GM12801 (cell line): ENCODE results near the gene SLITRK1.

Experiments
- CTCF ChIP-seq: IDR thresholded peaks from one replicate; pipeline ENCODE4 v1.5.1; 2011; ENCODE audit warnings: control low read depth; ENCODE audit not compliant: insufficient read length; ENCODE audit errors: extremely low read depth

Gene SLITRK1

GRCh38 chr13:83895994-83896580 lies 13.8 kb upstream of the SLITRK1 start:
- no peak for TF ChIP-seq CTCF

- TF ChIP-seq CTCF: no peak
These were observed 8.1 kb upstream of the SLITRK1 start for GRCh38 chr13:83890358-83890757.

GRCh38 chr13:83884141-83884540 lies 1.9 kb upstream of the SLITRK1 start:
- no peak for TF ChIP-seq CTCF

- TF ChIP-seq CTCF: no peak
These were observed 818 bp upstream of the SLITRK1 start for GRCh38 chr13:83883061-83883523.

GRCh38 chr13:83882606-83882959 lies 309 bp upstream of the SLITRK1 start:
- no peak for TF ChIP-seq CTCF

GRCh38 chr13:83881140-83881684 lies 1.1 kb downstream of the SLITRK1 start:
- TF ChIP-seq CTCF: no peak

- no peak for TF ChIP-seq CTCF
These were observed 1.8 kb downstream of the SLITRK1 start for GRCh38 chr13:83880275-83881139.
